H9 (cell line): ENCODE data around the gene ZNF618. TPM values are rescaled to one million over a fixed set of nuclear protein-coding genes. Genes with fewer than 3 reads are reported as not detected.

Experiments used
- DNase-seq: peaks from one replicate; pipeline ENCODE4 v3.0.0-alpha.2; 2017
- H2AFZ ChIP-seq: one replicate; pipeline ENCODE4 v1.6.1; 2013; ENCODE audit warnings: mild to moderate bottlenecking, low read length, control low read depth, moderate library complexity
- H2AK5ac ChIP-seq: 2 replicates; pipeline ENCODE4 v1.6.1; 2013; ENCODE audit warnings: low read length, control low read depth, mixed read lengths; ENCODE audit not compliant: insufficient read length
- H2BK120ac ChIP-seq: one replicate; pipeline ENCODE4 v1.6.1; 2013; ENCODE audit warnings: low read depth, mild to moderate bottlenecking, low read length, control low read depth, inconsistent platforms; ENCODE audit not compliant: poor library complexity, severe bottlenecking
- H2BK12ac ChIP-seq: 2 replicates; pipeline ENCODE4 v1.6.1; 2013; ENCODE audit warnings: low read length, control low read depth, mixed read lengths, low read depth; ENCODE audit not compliant: insufficient read length
- H2BK15ac ChIP-seq: 2 replicates; pipeline ENCODE4 v1.6.1; 2013; ENCODE audit warnings: low read depth, low read length, control low read depth
- H2BK20ac ChIP-seq: one replicate; pipeline ENCODE4 v1.6.1; 2013; ENCODE audit warnings: low read depth, mild to moderate bottlenecking, low read length, control low read depth, inconsistent platforms; ENCODE audit not compliant: poor library complexity, severe bottlenecking
- H2BK5ac ChIP-seq: 2 replicates; pipeline ENCODE4 v1.6.1; 2013; ENCODE audit warnings: low read length, control low read depth, mixed read lengths; ENCODE audit not compliant: insufficient read length
- H3K14ac ChIP-seq: 2 replicates; pipeline ENCODE4 v1.6.1; 2013; ENCODE audit warnings: low read length, control low read depth; ENCODE audit not compliant: insufficient read depth
- H3K18ac ChIP-seq: 2 replicates; pipeline ENCODE4 v1.6.1; 2013; ENCODE audit warnings: low read depth, mild to moderate bottlenecking, mixed read lengths, low read length, control low read depth; ENCODE audit not compliant: insufficient read length
- H3K23ac ChIP-seq: 2 replicates; pipeline ENCODE4 v1.6.1; 2013; ENCODE audit warnings: low read length, control low read depth, mixed read lengths, low read depth; ENCODE audit not compliant: insufficient read length
- H3K23me2 ChIP-seq: 2 replicates; pipeline ENCODE4 v1.6.1; 2013; ENCODE audit warnings: low read depth, mild to moderate bottlenecking, mixed read lengths, low read length, control low read depth; ENCODE audit not compliant: insufficient read length, poor library complexity, severe bottlenecking
- H3K27ac ChIP-seq: 2 replicates; pipeline ENCODE4 v1.5.1; 2013; ENCODE audit warnings: low read length, control low read depth, mixed read lengths, low read depth; ENCODE audit not compliant: insufficient read length
- H3K27me3 ChIP-seq: 2 replicates; pipeline ENCODE4 v1.6.1; 2013; ENCODE audit warnings: low read length, control low read depth, inconsistent platforms; ENCODE audit not compliant: insufficient read depth
- H3K4ac ChIP-seq: 2 replicates; pipeline ENCODE4 v1.6.1; 2013; ENCODE audit warnings: low read depth, mild to moderate bottlenecking, control low read depth, inconsistent platforms, low read length, moderate library complexity
- H3K4me1 ChIP-seq: 2 replicates; pipeline ENCODE4 v1.6.1; 2013; ENCODE audit warnings: low read length, control low read depth, inconsistent platforms; ENCODE audit not compliant: insufficient read depth
- H3K4me2 ChIP-seq: 2 replicates; pipeline ENCODE4 v1.6.1; 2013; ENCODE audit warnings: low read length, control low read depth, mixed read lengths; ENCODE audit not compliant: insufficient read length, insufficient read depth
- H3K56ac ChIP-seq: 2 replicates; pipeline ENCODE4 v1.6.1; 2013; ENCODE audit warnings: low read depth, mild to moderate bottlenecking, mixed read lengths, low read length, control low read depth; ENCODE audit not compliant: insufficient read length
- H3K79me1 ChIP-seq: 2 replicates; pipeline ENCODE4 v1.6.1; 2013; ENCODE audit warnings: low read depth, mild to moderate bottlenecking, moderate library complexity, low read length, control low read depth, inconsistent platforms; ENCODE audit not compliant: insufficient read depth, poor library complexity, severe bottlenecking
- H3K79me2 ChIP-seq: 2 replicates; pipeline ENCODE4 v1.6.1; 2013; ENCODE audit warnings: low read length, control low read depth, inconsistent platforms; ENCODE audit not compliant: insufficient read depth
- H3K9ac ChIP-seq: 2 replicates; pipeline ENCODE4 v1.6.1; 2013; ENCODE audit warnings: low read length, control low read depth, mixed read lengths; ENCODE audit not compliant: insufficient read length; ENCODE audit errors: extremely low read depth
- H3K9me3 ChIP-seq: one replicate; pipeline ENCODE4 v1.6.1; 2013; ENCODE audit warnings: low read depth, low read length, inconsistent platforms; ENCODE audit not compliant: control insufficient read depth
- H3T11ph ChIP-seq: one replicate; pipeline ENCODE4 v1.6.1; 2013; ENCODE audit warnings: mild to moderate bottlenecking, low read length, control low read depth, inconsistent platforms
- H4K20me1 ChIP-seq: one replicate; pipeline ENCODE4 v1.6.1; 2013; ENCODE audit not compliant: control insufficient read depth, insufficient read length, insufficient read depth
- H4K5ac ChIP-seq: 2 replicates; pipeline ENCODE4 v1.6.1; 2013; ENCODE audit warnings: low read depth, mild to moderate bottlenecking, mixed read lengths, low read length, control low read depth; ENCODE audit not compliant: insufficient read length
- H4K8ac ChIP-seq: replicated peaks from 2 replicates; pipeline ENCODE4 v1.6.1; 2013; ENCODE audit warnings: low read length, control low read depth, mixed read lengths, low read depth; ENCODE audit not compliant: insufficient read length
- H4K91ac ChIP-seq: 2 replicates; pipeline ENCODE4 v1.6.1; 2013; ENCODE audit warnings: low read depth, mild to moderate bottlenecking, moderate library complexity, mixed read lengths, low read length, control low read depth; ENCODE audit not compliant: insufficient read length
- H3K27ac Mint-ChIP-seq, 3 experiments: 2 replicates in 2 of 3; 3 replicates in 1 of 3; pipeline ENCODE4 v1.8.0; 2020 to 2021; ENCODE audit warnings: mixed read lengths in 3 of 3, mild to moderate bottlenecking in 1 of 3, moderate library complexity in 1 of 3
- H3K27me3 Mint-ChIP-seq: 2 replicates; pipeline ENCODE4 v1.8.0; 2021; ENCODE audit warnings: low read depth, mild to moderate bottlenecking, moderate library complexity, mixed read lengths
- H3K36me3 Mint-ChIP-seq, 3 experiments: 2 replicates in 2 of 3; 3 replicates in 1 of 3; pipeline ENCODE4 v1.8.0; 2020 to 2021; ENCODE audit warnings: low read depth in 3 of 3, mixed read lengths in 3 of 3; ENCODE audit not compliant: insufficient read depth in 1 of 3
- H3K4me1 Mint-ChIP-seq, 2 experiments: 2 replicates each; pipeline ENCODE4 v1.8.0; 2020; ENCODE audit warnings: mixed read lengths in 2 of 2
- H3K4me3 Mint-ChIP-seq, 2 experiments: 2 replicates in 1 of 2; 3 replicates in 1 of 2; pipeline ENCODE4 v1.8.0; 2020 to 2021; ENCODE audit warnings: mild to moderate bottlenecking in 2 of 2, mixed read lengths in 2 of 2, moderate library complexity in 1 of 2
- H3K9me3 Mint-ChIP-seq, 2 experiments: 2 replicates in 1 of 2; 3 replicates in 1 of 2; pipeline ENCODE4 v1.8.0; 2020; ENCODE audit warnings: mild to moderate bottlenecking in 2 of 2, mixed read lengths in 2 of 2, moderate library complexity in 1 of 2
- WGBS: extraction: QIAGEN DNeasy Blood & Tissue Kit; methylation state at CpG from one replicate; pipeline ENCODE4 v1.1.7; 2013; ENCODE audit warnings: missing lambda C conversion rate, low lambda C conversion rate, mixed read lengths; ENCODE audit not compliant: insufficient read length; ENCODE audit errors: extremely low coverage; 5-methylcytosine and 5-hydroxymethylcytosine counted together
- total RNA-seq: library from RNA; stranded (reverse); gene quantifications from 2 replicates; pipeline ENCODE4 v1.2.1, GENCODE V29; 2021
- TF ChIP-seq, protein P1 (sequence below): fragments of 200-600 bp; sonication (generic); conservative IDR thresholded peaks from 3 replicates; pipeline ENCODE4 v1.8.0; 2021; ENCODE audit warnings: antibody characterized with exemption, mild to moderate bottlenecking

The ZNF618 gene
- total RNA-seq, 1 experiment from 2014 or later = 13.6 TPM

DNA sequence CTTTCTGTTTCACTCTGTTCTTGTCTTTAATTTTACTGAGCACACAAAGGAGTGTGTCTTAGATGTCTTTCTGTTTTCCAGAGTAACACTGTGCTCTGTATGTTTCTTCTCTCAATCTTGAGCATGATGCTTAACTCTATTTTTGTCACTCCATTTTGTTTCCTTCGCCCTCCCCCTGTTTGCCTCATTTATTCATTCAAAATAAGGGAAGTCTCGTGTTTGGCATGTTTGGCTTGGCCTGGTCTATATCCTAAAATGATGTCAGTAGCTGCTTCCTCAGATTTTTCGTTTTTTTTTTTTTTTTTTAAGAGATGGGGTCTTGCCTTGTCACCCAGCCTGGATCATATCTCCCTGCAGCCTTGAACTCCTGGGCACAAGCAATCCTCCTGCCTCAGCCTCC lies 22.0 kb downstream of the ZNF618 start:
- H4K5ac ChIP-seq = no peak overlapping the region
- WGBS = no CpG with 5 or more reads among the region's 3 CpGs
- peaks cover 0 to 6% of the 10 kb centered on the region in 2 experiments; a peak in 2 of 4 replicates for H3K4me1 Mint-ChIP-seq
- no peak overlapping the region for H4K8ac ChIP-seq
- H3K27ac ChIP-seq = no peak overlapping the region
- no peak overlapping the region for H3K56ac ChIP-seq
- no peak overlapping the region for H3K27ac Mint-ChIP-seq
- no peak overlapping the region for H4K91ac ChIP-seq
- H4K20me1 ChIP-seq = no peaks in the 10 kb centered on the region
- H3K9me3 ChIP-seq = no peaks in the 10 kb centered on the region
- no peaks in the 10 kb centered on the region for H3K79me1 ChIP-seq
- no peak overlapping the region for H3K14ac ChIP-seq
- no peaks in the 10 kb centered on the region for H3K23me2 ChIP-seq
- H3K4me2 ChIP-seq = no peak overlapping the region
- no peak overlapping the region for H2AK5ac ChIP-seq
- no peak overlapping the region; a peak in 1 of 5 replicates for H3K4me3 Mint-ChIP-seq
- H3K18ac ChIP-seq = no peak overlapping the region
- H2AFZ ChIP-seq = no peak overlapping the region
- H3K9me3 Mint-ChIP-seq = peaks cover 0 to 2% of the 10 kb centered on the region in 2 experiments; a peak in 1 of 5 replicates
- H3K9ac ChIP-seq = no peak overlapping the region
- no peak overlapping the region for H2BK12ac ChIP-seq
- no peak for DNase-seq
- H2BK120ac ChIP-seq = no peak overlapping the region
- H2BK15ac ChIP-seq = no peak overlapping the region
- H3K27me3 ChIP-seq = no peaks in the 10 kb centered on the region
- no peaks in the 10 kb centered on the region; the same call in 1 of the 2 replicates for H3K4me1 ChIP-seq
- no peak overlapping the region for H3K23ac ChIP-seq
- no peak overlapping the region for H2BK20ac ChIP-seq
- no peak overlapping the region for H2BK5ac ChIP-seq
- H3K79me2 ChIP-seq = no peaks in the 10 kb centered on the region
- no peak overlapping the region for H3T11ph ChIP-seq
- TF ChIP-seq, protein P1, sequence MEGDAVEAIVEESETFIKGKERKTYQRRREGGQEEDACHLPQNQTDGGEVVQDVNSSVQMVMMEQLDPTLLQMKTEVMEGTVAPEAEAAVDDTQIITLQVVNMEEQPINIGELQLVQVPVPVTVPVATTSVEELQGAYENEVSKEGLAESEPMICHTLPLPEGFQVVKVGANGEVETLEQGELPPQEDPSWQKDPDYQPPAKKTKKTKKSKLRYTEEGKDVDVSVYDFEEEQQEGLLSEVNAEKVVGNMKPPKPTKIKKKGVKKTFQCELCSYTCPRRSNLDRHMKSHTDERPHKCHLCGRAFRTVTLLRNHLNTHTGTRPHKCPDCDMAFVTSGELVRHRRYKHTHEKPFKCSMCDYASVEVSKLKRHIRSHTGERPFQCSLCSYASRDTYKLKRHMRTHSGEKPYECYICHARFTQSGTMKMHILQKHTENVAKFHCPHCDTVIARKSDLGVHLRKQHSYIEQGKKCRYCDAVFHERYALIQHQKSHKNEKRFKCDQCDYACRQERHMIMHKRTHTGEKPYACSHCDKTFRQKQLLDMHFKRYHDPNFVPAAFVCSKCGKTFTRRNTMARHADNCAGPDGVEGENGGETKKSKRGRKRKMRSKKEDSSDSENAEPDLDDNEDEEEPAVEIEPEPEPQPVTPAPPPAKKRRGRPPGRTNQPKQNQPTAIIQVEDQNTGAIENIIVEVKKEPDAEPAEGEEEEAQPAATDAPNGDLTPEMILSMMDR = no peak
- peaks cover 0 to 12% (median 3%) of the 10 kb centered on the region in 3 experiments; a peak in 3 of 7 replicates for H3K36me3 Mint-ChIP-seq
- H3K4ac ChIP-seq = no peak overlapping the region
- no peaks in the 10 kb centered on the region for H3K27me3 Mint-ChIP-seq
